HepG2 (cell line): ENCODE data around the gene TMEM141. TPM values are rescaled to one million over a fixed set of nuclear protein-coding genes. Genes with fewer than 3 reads are reported as not detected.

Experiments used
- ATAC-seq: fragments of 200-7000 bp; cut with Tn5 transposase; 3 replicates; pipeline ENCODE4 v1.9.1; 2020; ENCODE audit warnings: mild to moderate bottlenecking, moderate library complexity
- BruUV-seq: library from RNA; stranded (reverse); fragments of 400-500 nt; replicated peaks from 2 replicates; lab custom pipeline; 2021; lab: Mats Ljungman, UMichigan
- CTCF ChIA-PET: fragments of 300-600 bp; formaldehyde crosslinking; extraction: SDS; loops from one replicate; lab custom pipeline; 2021; ENCODE audit warnings: low total read pairs, inconsistent platforms, low intra/inter-chr PET ratio; lab: Yijun Ruan, JAX
- POLR2A ChIA-PET: fragments of 350-600 bp; sonication (Branson Sonifier 250); formaldehyde crosslinking; loops from one replicate; lab custom pipeline; 2020; ENCODE audit warnings: antibody characterized with exemption, inconsistent platforms; lab: Yijun Ruan, JAX
- DNase-seq: peaks from one replicate; pipeline ENCODE4 v3.0.0-alpha.2; 2015; ENCODE audit warnings: low spot score
- FAIRE-seq: peaks from 3 replicates; lab custom pipeline; 2011; peaks lifted over from hg19 to GRCh38; lab: Jason Lieb, UNC
- H2AFZ ChIP-seq: one replicate; pipeline ENCODE4 v1.6.1; 2011; ENCODE audit warnings: low read length, inconsistent platforms
- H3K27ac ChIP-seq: fragments of 300-600 bp; 3 replicates; pipeline ENCODE4 v1.8.0; 2011; ENCODE audit warnings: mixed run types, mild to moderate bottlenecking, mixed read lengths, low read length, inconsistent platforms; ENCODE audit not compliant: insufficient read depth; ENCODE audit errors: extremely low read length
- H3K27me3 ChIP-seq, 2 experiments: fragments of 200-600 bp in 1 of 2; 2 replicates in 1 of 2; 3 replicates in 1 of 2; pipeline versions ENCODE4 v1.6.0 to v1.8.0; 2011; ENCODE audit warnings: low read length in 2 of 2, mild to moderate bottlenecking in 2 of 2, moderate library complexity in 2 of 2, inconsistent platforms in 1 of 2; ENCODE audit not compliant: insufficient read depth in 2 of 2, control insufficient read depth in 1 of 2
- H3K36me3 ChIP-seq, 2 experiments: fragments of 200-600 bp in 1 of 2; replicated peaks in 1 of 2; 2 replicates in 1 of 2; 3 replicates in 1 of 2; pipeline versions ENCODE4 v1.5.1 to v1.8.0; 2011; ENCODE audit warnings: low read length in 2 of 2, inconsistent platforms in 1 of 2; ENCODE audit not compliant: insufficient read depth in 2 of 2, control insufficient read depth in 1 of 2
- H3K4me1 ChIP-seq: 2 replicates; pipeline ENCODE4 v1.5.1; 2012; ENCODE audit warnings: low read length, inconsistent platforms; ENCODE audit not compliant: insufficient read depth
- H3K4me2 ChIP-seq: 2 replicates; pipeline ENCODE4 v1.6.0; 2011; ENCODE audit warnings: low read depth, low read length, inconsistent platforms
- H3K4me3 ChIP-seq, 3 experiments: fragments of 200-600 bp in 1 of 3; sonication (generic), shearing (Covaris generic) in 1 of 3; replicated peaks in 1 of 3; 2 replicates each; pipeline ENCODE4 v1.5.1; 2011 to 2016; ENCODE audit warnings: low read length in 3 of 3, inconsistent platforms in 2 of 3, low read depth in 2 of 3, mild to moderate bottlenecking in 2 of 3, control low read depth in 1 of 3, mixed read lengths in 1 of 3; ENCODE audit not compliant: insufficient read depth in 1 of 3
- H3K79me2 ChIP-seq: one replicate; pipeline ENCODE4 v1.6.1; 2011; ENCODE audit warnings: low read length, inconsistent platforms; ENCODE audit not compliant: insufficient read depth
- H3K9ac ChIP-seq: 2 replicates; pipeline ENCODE4 v1.6.0; 2011; ENCODE audit warnings: mild to moderate bottlenecking, low read depth, low read length, inconsistent platforms; ENCODE audit not compliant: insufficient read depth
- H3K9me3 ChIP-seq: 2 replicates; pipeline ENCODE4 v1.5.1; 2012; ENCODE audit warnings: mild to moderate bottlenecking, low read length
- H4K20me1 ChIP-seq: 2 replicates; pipeline ENCODE4 v1.6.0; 2011; ENCODE audit warnings: inconsistent platforms, mild to moderate bottlenecking, low read length, moderate library complexity; ENCODE audit not compliant: insufficient read depth
- ATF2 ChIP-seq: sonication (generic); formaldehyde crosslinking; IDR thresholded peaks from 2 replicates; pipeline ENCODE4 v1.4.0; 2020; ENCODE audit warnings: missing genetic modification reagents
- DMTF1 ChIP-seq: sonication (generic); formaldehyde crosslinking; IDR thresholded peaks from 2 replicates; pipeline ENCODE4 v1.4.0; 2020; ENCODE audit warnings: mild to moderate bottlenecking, missing genetic modification reagents
- KAT2B ChIP-seq: fragments of 150-350 bp; IDR thresholded peaks from 2 replicates; pipeline ENCODE4 v1.6.1; 2014; ENCODE audit warnings: low read depth, low read length, borderline replicate concordance
- KLF15 ChIP-seq: sonication (generic); formaldehyde crosslinking; IDR thresholded peaks from 2 replicates; pipeline ENCODE4 v1.8.1; 2023; ENCODE audit warnings: borderline replicate concordance, mild to moderate bottlenecking, inconsistent platforms, missing genetic modification reagents, mixed read lengths
- MED13 ChIP-seq: sonication (generic); formaldehyde crosslinking; IDR thresholded peaks from 2 replicates; pipeline ENCODE4 v1.5.0; 2020; ENCODE audit warnings: missing genetic modification reagents
- MIER3 ChIP-seq: IDR thresholded peaks from 2 replicates; pipeline ENCODE4 v1.6.1; 2016; ENCODE audit warnings: missing compliant biosample characterization, borderline replicate concordance
- TCF7L2 ChIP-seq: IDR thresholded peaks from 2 replicates; pipeline ENCODE4 v1.6.1; 2011; ENCODE audit warnings: mild to moderate bottlenecking, low read depth, low read length, moderate library complexity
- ZNF383 ChIP-seq: sonication (generic); formaldehyde crosslinking; IDR thresholded peaks from 2 replicates; pipeline ENCODE4 v1.4.0; 2020; ENCODE audit warnings: missing genetic modification reagents, mild to moderate bottlenecking, borderline replicate concordance
- ZNF564 ChIP-seq: sonication (generic); formaldehyde crosslinking; IDR thresholded peaks from 2 replicates; pipeline ENCODE4 v1.8.1; 2023; ENCODE audit warnings: mild to moderate bottlenecking, missing genetic modification reagents
- ZNF598 ChIP-seq: sonication (generic); formaldehyde crosslinking; IDR thresholded peaks from 2 replicates; pipeline ENCODE4 v1.5.1; 2020; ENCODE audit warnings: mild to moderate bottlenecking, missing genetic modification reagents, borderline replicate concordance
- ZNF605 ChIP-seq: sonication (generic); formaldehyde crosslinking; IDR thresholded peaks from 2 replicates; pipeline ENCODE4 v1.8.0; 2022; ENCODE audit warnings: mild to moderate bottlenecking, missing genetic modification reagents
- ZNF784 ChIP-seq: sonication (generic); formaldehyde crosslinking; IDR thresholded peaks from 2 replicates; pipeline ENCODE4 v1.5.1; 2020; ENCODE audit warnings: missing genetic modification reagents, mild to moderate bottlenecking, borderline replicate concordance
- WGBS: methylation state at CpG from one replicate; pipeline ENCODE4 v1.1.6; 2017; ENCODE audit warnings: low lambda C conversion rate; 5-methylcytosine and 5-hydroxymethylcytosine counted together
- in situ Hi-C: cut with HindIII; loops from 2 replicates; pipeline ENCODE4 v1.10.0; 2017; ENCODE audit warnings: low pct_unique_long_range_greater_than_20kb; ENCODE audit not compliant: extremely low pct_ligation_motif_present
- intact Hi-C: fragments of 100-400 bp; cut with micrococcal nuclease; formaldehyde crosslinking; loops from one replicate; pipeline ENCODE4 v1.10.0; 2022; ENCODE audit not compliant: unreplicated experiment
- polyA plus RNA-seq, 8 experiments: library from polyadenylated mRNA; depleted of rRNA in 3 of 8; stranded (reverse) in 7 of 8; unstranded in 1 of 8; fragments of >200 nt; fragmentation: Illumina TruSeq in 4 of 8; extraction: Trizol in 4 of 8; gene quantifications; 2 replicates each; pipeline versions ENCODE4 v1.2.1 to v1.2.3, GENCODE V29; 2011 to 2016; ENCODE audit warnings: low read depth in 4 of 8, missing spikeins in 1 of 8, mixed read lengths in 1 of 8; ENCODE audit not compliant: insufficient read depth in 1 of 8
- total RNA-seq, 5 experiments: library from RNA; depleted of rRNA; stranded (reverse); fragments of >200 nt; fragmentation: Illumina TruSeq; extraction: Trizol; gene quantifications; 2 replicates each; pipeline ENCODE4 v1.2.3, GENCODE V29; 2016; ENCODE audit warnings: low read depth in 1 of 5
- TF ChIP-seq, protein P1 (sequence below): sonication (generic); formaldehyde crosslinking; IDR thresholded peaks from 2 replicates; pipeline ENCODE4 v1.8.0; 2022; ENCODE audit warnings: mild to moderate bottlenecking, missing genetic modification reagents, borderline replicate concordance
- TF ChIP-seq, protein P2 (sequence below), 2 experiments: sonication (generic) in 1 of 2; formaldehyde crosslinking in 1 of 2; IDR thresholded peaks; 2 replicates each; pipeline versions ENCODE4 v1.4.0 to v1.6.1; 2018 to 2020; ENCODE audit warnings: missing genetic modification reagents in 2 of 2, borderline replicate concordance in 1 of 2, low read depth in 1 of 2, mild to moderate bottlenecking in 1 of 2, missing biosample characterization in 1 of 2
- TF ChIP-seq, protein P3 (sequence below): conservative IDR thresholded peaks from 2 replicates; pipeline ENCODE4 v1.6.1; 2018; ENCODE audit warnings: missing genetic modification reagents

The TMEM141 gene
- total and polyA plus RNA-seq, 2 of the 13 experiments (the other 11 are each of a cell fraction or from before 2014, with no cell fraction given), result 81.0 to 202 TPM

DNA sequence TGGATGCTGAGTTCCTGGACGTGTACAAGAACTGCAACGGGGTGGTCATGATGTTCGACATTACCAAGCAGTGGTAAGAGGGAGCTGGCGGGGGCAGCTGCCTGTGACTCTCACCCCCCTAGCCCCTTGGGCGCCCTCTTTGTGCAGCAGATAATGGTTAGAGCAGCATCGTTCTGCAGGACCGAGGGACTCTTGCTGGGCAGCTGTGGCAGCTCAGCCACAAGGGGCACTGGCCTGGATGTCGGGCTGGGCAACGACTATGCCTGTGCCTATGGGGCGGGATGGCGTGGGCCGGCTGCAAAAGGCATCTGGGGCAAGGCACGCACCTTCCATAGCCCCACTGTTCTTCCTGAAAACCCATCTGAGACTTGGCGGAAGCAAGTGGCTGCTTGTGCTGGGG lies 38.3 kb downstream of the TMEM141 start:
- no TSS peak for BruUV-seq
- Histone ChIP-seq H3K79me2 (no peaks in the 10 kb centered on the region), H3K36me3 (peaks cover 48 to 80% of the 10 kb centered on the region in 2 experiments), H3K27me3 (no peaks in the 10 kb centered on the region), H3K9ac (no peak overlapping the region), H3K4me1 (no peaks in the 10 kb centered on the region), H3K4me2 (no peak overlapping the region), H3K27ac (no peak overlapping the region), H4K20me1 (no peaks in the 10 kb centered on the region), H3K9me3 (no peaks in the 10 kb centered on the region), H2AFZ (no peak overlapping the region), H3K4me3 (no peak overlapping the region)
- 98% methylated on average over 10 of the region's 14 CpGs for WGBS
- FAIRE-seq, result no peak
- intact Hi-C loops (no loop called here), in situ Hi-C loops (no loop called here)
- DNase-seq, result no peak
- POLR2A ChIA-PET, result no interaction called here
- ATAC-seq, result no peak
- CTCF ChIA-PET, result no interaction called here
- TF ChIP-seq, protein P1, sequence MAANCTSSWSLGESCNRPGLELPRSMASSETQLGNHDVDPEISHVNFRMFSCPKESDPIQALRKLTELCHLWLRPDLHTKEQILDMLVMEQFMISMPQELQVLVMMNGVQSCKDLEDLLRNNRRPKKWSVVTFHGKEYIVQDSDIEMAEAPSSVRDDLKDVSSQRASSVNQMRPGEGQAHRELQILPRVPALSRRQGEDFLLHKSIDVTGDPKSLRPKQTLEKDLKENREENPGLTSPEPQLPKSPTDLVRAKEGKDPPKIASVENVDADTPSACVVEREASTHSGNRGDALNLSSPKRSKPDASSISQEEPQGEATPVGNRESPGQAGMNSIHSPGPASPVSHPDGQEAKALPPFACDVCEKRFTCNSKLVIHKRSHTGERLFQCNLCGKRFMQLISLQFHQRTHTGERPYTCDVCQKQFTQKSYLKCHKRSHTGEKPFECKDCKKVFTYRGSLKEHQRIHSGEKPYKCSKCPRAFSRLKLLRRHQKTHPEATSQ, result no peak
- TF ChIP-seq KLF15 (CRISPR knock-in tag) (no peak), ZNF605 (CRISPR knock-in tag) (no peak), MED13 (CRISPR knock-in tag) (no peak), ZNF598 (CRISPR knock-in tag) (no peak), ATF2 (CRISPR knock-in tag) (no peak), TCF7L2 (no peak), DMTF1 (CRISPR knock-in tag) (no peak), KAT2B (no peak), ZNF784 (CRISPR knock-in tag) (no peak), ZNF383 (CRISPR knock-in tag) (no peak), ZNF564 (CRISPR knock-in tag) (no peak), MIER3 (CRISPR knock-in tag) (no peak)
- TF ChIP-seq, protein P2, sequence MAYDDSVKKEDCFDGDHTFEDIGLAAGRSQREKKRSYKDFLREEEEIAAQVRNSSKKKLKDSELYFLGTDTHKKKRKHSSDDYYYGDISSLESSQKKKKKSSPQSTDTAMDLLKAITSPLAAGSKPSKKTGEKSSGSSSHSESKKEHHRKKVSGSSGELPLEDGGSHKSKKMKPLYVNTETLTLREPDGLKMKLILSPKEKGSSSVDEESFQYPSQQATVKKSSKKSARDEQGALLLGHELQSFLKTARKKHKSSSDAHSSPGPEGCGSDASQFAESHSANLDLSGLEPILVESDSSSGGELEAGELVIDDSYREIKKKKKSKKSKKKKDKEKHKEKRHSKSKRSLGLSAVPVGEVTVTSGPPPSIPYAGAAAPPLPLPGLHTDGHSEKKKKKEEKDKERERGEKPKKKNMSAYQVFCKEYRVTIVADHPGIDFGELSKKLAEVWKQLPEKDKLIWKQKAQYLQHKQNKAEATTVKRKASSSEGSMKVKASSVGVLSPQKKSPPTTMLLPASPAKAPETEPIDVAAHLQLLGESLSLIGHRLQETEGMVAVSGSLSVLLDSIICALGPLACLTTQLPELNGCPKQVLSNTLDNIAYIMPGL (CRISPR knock-in tag; IDR thresholded peaks at IDR 0.05; ENCODE audit: borderline replicate concordance in 1 of 2, low read depth in 1 of 2), result no peak
- TF ChIP-seq, protein P3, sequence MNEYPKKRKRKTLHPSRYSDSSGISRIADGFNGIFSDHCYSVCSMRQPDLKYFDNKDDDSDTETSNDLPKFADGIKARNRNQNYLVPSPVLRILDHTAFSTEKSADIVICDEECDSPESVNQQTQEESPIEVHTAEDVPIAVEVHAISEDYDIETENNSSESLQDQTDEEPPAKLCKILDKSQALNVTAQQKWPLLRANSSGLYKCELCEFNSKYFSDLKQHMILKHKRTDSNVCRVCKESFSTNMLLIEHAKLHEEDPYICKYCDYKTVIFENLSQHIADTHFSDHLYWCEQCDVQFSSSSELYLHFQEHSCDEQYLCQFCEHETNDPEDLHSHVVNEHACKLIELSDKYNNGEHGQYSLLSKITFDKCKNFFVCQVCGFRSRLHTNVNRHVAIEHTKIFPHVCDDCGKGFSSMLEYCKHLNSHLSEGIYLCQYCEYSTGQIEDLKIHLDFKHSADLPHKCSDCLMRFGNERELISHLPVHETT, result no peak
